Gastrocnemius medialis (tissue), 4 donors: Measurements from ENCODE around the gene SAMD9L. TPM values are rescaled to one million over a fixed set of nuclear protein-coding genes. Genes with fewer than 3 reads are reported as not detected.
A peak's percentile ranks its signal among the peaks of the same experiment; 100 is the strongest.

Experiments
- ATAC-seq, 2 donors: fragments of 150-250 bp; one replicate each; pipeline ENCODE4 v1.9.1; 2016
- DNase-seq, 2 donors: peaks; one replicate each; pipeline ENCODE4 v3.0.0-alpha.2; 2019
- H3K27ac ChIP-seq, 4 donors: fragments of 200-600 bp; sonication (generic); 1 replicate in 1 of 4; 2 replicates in 3 of 4; pipeline ENCODE4 v1.5.1; 2016 to 2018; ENCODE audit warnings: mild to moderate bottlenecking in 2 of 4, moderate library complexity in 1 of 4
- H3K27me3 ChIP-seq, 3 donors: fragments of 200-600 bp; sonication (generic) in 2 of 3; 1 replicate in 1 of 3; 2 replicates in 2 of 3; pipeline versions ENCODE4 v1.5.1 to v1.6.0; 2016 to 2019; ENCODE audit warnings: mild to moderate bottlenecking in 1 of 3, moderate library complexity in 1 of 3
- H3K36me3 ChIP-seq, 2 donors: fragments of 200-600 bp; sonication (generic) in 1 of 2; one replicate each; pipeline ENCODE4 v1.5.1; 2017 to 2018
- H3K4me1 ChIP-seq, 2 donors: fragments of 200-600 bp; sonication (generic) in 1 of 2; one replicate each; pipeline ENCODE4 v1.5.1; 2016 to 2017; ENCODE audit warnings: mild to moderate bottlenecking in 2 of 2
- H3K4me3 ChIP-seq, 4 donors: fragments of 200-600 bp; sonication (generic) in 3 of 4; 1 replicate in 1 of 4; 2 replicates in 3 of 4; pipeline ENCODE4 v1.5.1; 2016 to 2019; ENCODE audit warnings: mild to moderate bottlenecking in 2 of 4
- H3K9me3 ChIP-seq, 3 donors: fragments of 200-600 bp; sonication (generic) in 2 of 3; 1 replicate in 1 of 3; 2 replicates in 2 of 3; pipeline ENCODE4 v1.5.1; 2016 to 2019
- POLR2A ChIP-seq, 2 donors: fragments of 450-650 bp; IDR thresholded peaks; one replicate each; pipeline ENCODE4 v1.6.1; 2017; ENCODE audit warnings: antibody characterized with exemption in 2 of 2, mild to moderate bottlenecking in 2 of 2, moderate library complexity in 2 of 2
- in situ Hi-C, 4 donors: fragments of 200-750 bp; cut with MboI; loops; one replicate each; pipeline versions ENCODE4 v1.15.0 to v1.8.0; 2017; ENCODE audit warnings: low sequenced_read_pairs in 4 of 4
- intact Hi-C: fragments of 100-400 bp; cut with DNase I; formaldehyde crosslinking; loops from one replicate; pipeline ENCODE4 v1.15.1; 2023; ENCODE audit warnings: low total_unique reads
- total RNA-seq, 4 donors: library from RNA; depleted of rRNA; stranded (reverse); fragments of >200 nt; gene quantifications; one replicate each; pipeline versions ENCODE4 v1.1.0 to v1.2.3, GENCODE V29; 2016
- TF ChIP-seq, protein P1 (sequence below), 5 experiments: fragments of 450-650 bp in 3 of 5; fragments of 200-600 bp in 2 of 5; sonication (generic) in 2 of 5; IDR thresholded peaks in 4 of 5; conservative IDR thresholded peaks in 1 of 5; 1 replicate in 4 of 5; 2 replicates in 1 of 5; pipeline ENCODE4 v1.5.1; 2016 to 2019; ENCODE audit warnings: antibody characterized with exemption in 5 of 5, mild to moderate bottlenecking in 3 of 5, moderate library complexity in 3 of 5

SAMD9L gene
- total RNA-seq, 4 donors from 2014 or later, result 1.2 to 7.6 (median 2.1) TPM

DNA sequence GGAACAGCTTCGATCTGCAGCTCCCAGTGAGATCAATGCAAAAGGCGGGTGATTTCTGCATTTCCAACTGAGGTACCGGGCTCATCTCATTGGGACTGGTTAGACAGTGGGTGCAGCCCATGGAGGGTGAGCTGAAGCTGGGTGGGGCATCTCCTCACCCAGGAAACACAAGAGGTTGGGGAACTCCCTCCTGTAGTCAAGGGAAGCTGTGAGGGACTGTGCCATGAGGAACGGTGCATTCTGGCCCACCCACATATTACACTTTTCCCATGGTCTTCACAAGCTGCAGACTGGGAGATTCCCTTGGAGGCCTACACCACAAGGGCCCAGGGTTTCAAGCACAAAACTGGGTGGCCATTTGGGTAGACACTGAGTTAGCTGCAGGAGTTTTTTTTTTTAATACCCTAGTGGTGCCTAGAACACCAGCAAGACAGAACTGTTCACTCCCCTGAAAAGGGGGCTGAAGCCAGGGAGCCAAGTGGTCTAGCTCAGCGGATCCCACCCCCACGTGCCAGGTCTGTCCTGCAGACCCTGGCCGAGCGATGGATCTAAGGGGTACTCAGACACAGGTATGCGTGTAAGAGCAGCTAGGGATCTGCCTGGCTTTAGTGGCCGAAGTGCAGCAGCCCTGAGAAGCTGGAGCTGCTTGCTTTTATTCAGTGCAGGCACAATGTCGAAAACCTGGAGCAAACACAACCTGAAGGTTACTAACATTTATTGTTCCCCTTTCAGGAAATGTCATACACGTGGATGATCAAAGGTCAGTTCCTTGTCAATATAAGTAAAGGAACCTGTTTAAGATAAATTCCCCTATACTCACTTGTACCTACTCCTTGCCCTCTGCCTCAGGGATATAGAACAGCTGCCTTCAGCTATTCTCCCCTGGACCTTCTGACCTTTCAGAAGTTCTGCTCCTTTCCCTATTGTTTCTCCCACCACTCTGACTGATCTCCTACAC is 27.3 kb downstream of the SAMD9L start:
- intact Hi-C loops, result no loop called here
- Histone ChIP-seq H3K36me3 (no peaks in the 10 kb centered on the region), H3K4me1 (peaks cover 0 to 4% of the 10 kb centered on the region in 2 donors), H3K9me3 (no peaks in the 10 kb centered on the region), H3K27ac (no peak overlapping the region), H3K27me3 (no peaks in the 10 kb centered on the region), H3K4me3 (no peak overlapping the region)
- DNase-seq (no peak), ATAC-seq (no peak)
- in situ Hi-C loops, result no loop called here
- TF ChIP-seq, protein P1, sequence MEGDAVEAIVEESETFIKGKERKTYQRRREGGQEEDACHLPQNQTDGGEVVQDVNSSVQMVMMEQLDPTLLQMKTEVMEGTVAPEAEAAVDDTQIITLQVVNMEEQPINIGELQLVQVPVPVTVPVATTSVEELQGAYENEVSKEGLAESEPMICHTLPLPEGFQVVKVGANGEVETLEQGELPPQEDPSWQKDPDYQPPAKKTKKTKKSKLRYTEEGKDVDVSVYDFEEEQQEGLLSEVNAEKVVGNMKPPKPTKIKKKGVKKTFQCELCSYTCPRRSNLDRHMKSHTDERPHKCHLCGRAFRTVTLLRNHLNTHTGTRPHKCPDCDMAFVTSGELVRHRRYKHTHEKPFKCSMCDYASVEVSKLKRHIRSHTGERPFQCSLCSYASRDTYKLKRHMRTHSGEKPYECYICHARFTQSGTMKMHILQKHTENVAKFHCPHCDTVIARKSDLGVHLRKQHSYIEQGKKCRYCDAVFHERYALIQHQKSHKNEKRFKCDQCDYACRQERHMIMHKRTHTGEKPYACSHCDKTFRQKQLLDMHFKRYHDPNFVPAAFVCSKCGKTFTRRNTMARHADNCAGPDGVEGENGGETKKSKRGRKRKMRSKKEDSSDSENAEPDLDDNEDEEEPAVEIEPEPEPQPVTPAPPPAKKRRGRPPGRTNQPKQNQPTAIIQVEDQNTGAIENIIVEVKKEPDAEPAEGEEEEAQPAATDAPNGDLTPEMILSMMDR (IDR thresholded peaks at IDR 0.05 in 4 of 5, conservative IDR thresholded peaks at IDR 0.05 in 1 of 5), result no peak
- no peak for TF ChIP-seq POLR2A (IDR thresholded peaks at IDR 0.05)

DNA sequence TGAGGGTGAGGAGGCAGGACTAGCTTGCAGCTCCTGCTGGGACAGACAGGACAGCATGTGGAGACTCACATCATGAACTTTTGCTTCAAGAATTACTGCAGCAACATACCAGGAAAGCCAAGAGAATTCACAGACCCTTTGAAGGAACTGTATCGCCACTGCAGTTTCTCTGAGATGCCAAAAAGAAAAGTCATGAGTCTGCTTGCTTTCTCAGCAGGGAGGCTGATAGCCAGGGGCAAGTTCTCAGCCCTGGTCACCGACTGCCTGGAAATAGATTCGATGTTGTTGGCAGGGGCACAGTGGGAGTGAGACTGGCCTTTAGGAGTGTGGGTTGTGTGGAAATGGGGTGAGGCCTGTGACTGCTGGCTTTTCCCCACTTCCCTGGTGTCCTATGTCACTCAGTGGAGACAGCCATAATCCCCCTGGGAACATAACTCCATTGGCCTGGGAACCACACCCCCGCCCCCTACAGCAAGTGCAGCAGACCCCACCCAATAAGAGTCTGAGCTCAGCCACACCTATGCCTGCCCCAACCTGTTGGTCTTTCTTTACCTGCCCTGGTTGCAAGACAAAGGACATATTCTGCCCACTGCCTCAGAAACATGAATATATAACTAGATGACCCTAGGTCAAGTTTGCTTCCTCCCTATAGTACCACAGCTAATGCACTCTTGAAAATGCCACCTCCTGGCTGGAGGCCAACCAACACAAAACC is 28.8 kb downstream of the SAMD9L start:
- no peak for TF ChIP-seq POLR2A (IDR thresholded peaks at IDR 0.05)
- TF ChIP-seq, protein P1 (IDR thresholded peaks at IDR 0.05 in 4 of 5, conservative IDR thresholded peaks at IDR 0.05 in 1 of 5), result no peak
- Histone ChIP-seq H3K36me3 (no peaks in the 10 kb centered on the region), H3K27me3 (no peaks in the 10 kb centered on the region), H3K4me3 (no peak overlapping the region), H3K9me3 (no peaks in the 10 kb centered on the region), H3K4me1 (peaks cover 0 to 4% of the 10 kb centered on the region in 2 donors), H3K27ac (no peak overlapping the region)
- no peak for ATAC-seq
- in situ Hi-C loops, result no loop called here
- intact Hi-C loops, result no loop called here
- DNase-seq, result no peak

DNA sequence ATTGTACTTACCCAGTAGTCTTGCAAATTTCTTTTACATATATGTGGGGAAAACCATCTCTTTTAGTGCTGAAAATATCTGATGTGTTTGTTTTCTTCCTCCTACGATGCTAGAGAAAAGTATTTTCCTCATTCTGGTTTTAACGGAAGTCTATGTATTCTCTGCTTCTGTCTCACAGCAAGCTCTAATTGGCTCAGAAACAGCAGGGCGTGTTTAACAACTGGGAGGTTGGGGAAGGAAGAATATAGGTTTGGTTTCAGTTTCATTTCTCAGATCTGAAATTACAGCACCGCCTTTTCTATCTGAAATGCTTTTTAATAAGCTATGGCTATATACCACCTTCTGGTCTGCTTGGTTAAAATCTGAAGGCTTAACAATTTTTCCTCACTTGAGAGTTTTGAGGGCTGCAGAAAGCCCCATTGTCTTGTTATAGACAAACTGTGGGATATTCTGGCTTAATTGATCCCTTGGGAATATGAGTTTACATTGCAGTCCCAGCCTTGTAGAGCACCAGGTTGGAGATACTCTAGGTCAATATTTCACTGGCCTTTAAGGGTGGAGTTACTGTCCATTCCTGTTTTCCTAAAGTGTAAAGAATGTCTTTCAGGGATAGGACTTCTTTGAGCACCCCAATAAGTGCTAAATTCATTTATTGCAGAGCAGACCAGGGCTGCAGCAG is 30.2 kb downstream of the SAMD9L start, which contains the start of gene SAMD9:
TSS of gene SAMD9 (minus strand) at position 128 of the 679 bp plus-strand sequence. CDS start 11,882 bp downstream, outside the sequence.
- H3K9me3 ChIP-seq, result no peaks in the 10 kb centered on the region
- peaks cover 0 to 4% of the 10 kb centered on the region in 2 donors for H3K4me1 ChIP-seq
- in situ Hi-C loops, result no loop called here
- DNase-seq, result peak; percentile 17 to 18
- peak; percentile 82 to 89 for ATAC-seq
- H3K27me3 ChIP-seq, result no peaks in the 10 kb centered on the region
- TF ChIP-seq, protein P1 (IDR thresholded peaks at IDR 0.05 in 4 of 5, conservative IDR thresholded peaks at IDR 0.05 in 1 of 5), result no peak
- TF ChIP-seq POLR2A (IDR thresholded peaks at IDR 0.05), result peak in 1 of 2 donors; percentile 10
- peak within 1 kb of the TSS; percentile 48 to 54 (median 49) for H3K4me3 ChIP-seq
- intact Hi-C loops, result no loop called here
- H3K36me3 ChIP-seq, result no peaks in the 10 kb centered on the region
- H3K27ac ChIP-seq, result peak within 1 kb of the TSS; percentile 45 to 67 (median 55)

DNA sequence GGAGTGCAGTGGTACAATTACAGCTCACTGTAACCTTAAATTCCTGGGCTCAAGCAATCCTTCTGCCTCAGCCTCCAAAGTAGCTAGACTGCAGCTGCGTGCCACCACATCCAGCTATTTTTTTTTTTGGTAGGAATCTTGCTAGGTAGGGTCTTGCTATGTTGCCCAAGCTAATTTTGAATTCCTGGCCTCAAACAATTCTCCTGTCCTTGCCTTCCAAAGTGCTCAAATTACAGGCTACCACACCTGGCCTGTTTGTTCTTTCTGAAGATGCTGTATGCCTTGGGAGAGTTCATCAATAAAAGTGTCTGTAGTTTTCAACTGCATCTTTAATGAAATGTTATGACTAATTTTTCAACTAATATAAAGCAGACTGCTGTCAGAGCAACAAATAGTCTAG is 30.9 kb downstream of the SAMD9L start:
- no peaks in the 10 kb centered on the region for H3K9me3 ChIP-seq
- no peaks in the 10 kb centered on the region for H3K36me3 ChIP-seq
- TF ChIP-seq, protein P1 (IDR thresholded peaks at IDR 0.05 in 4 of 5, conservative IDR thresholded peaks at IDR 0.05 in 1 of 5), result no peak
- no peak for TF ChIP-seq POLR2A (IDR thresholded peaks at IDR 0.05)
- H3K27me3 ChIP-seq, result no peaks in the 10 kb centered on the region
- no peak for DNase-seq
- intact Hi-C loops (no loop called here), in situ Hi-C loops (no loop called here)
- peaks cover 0 to 4% of the 10 kb centered on the region in 2 donors for H3K4me1 ChIP-seq
- H3K4me3 ChIP-seq, result peak overlapping the region; percentile 48 to 54 (median 49)
- peak overlapping the region; percentile 45 to 67 (median 55) for H3K27ac ChIP-seq
- ATAC-seq, result no peak
